ENCODE measurements around the gene MDM2. TPM values are rescaled to one million over a fixed set of nuclear protein-coding genes. Genes with fewer than 3 reads are reported as not detected.

The MDM2 gene
- polyA plus RNA-seq, 1 of the 3 experiments (the other 2 are of a cell fraction) = 21.5 TPM

DNA sequence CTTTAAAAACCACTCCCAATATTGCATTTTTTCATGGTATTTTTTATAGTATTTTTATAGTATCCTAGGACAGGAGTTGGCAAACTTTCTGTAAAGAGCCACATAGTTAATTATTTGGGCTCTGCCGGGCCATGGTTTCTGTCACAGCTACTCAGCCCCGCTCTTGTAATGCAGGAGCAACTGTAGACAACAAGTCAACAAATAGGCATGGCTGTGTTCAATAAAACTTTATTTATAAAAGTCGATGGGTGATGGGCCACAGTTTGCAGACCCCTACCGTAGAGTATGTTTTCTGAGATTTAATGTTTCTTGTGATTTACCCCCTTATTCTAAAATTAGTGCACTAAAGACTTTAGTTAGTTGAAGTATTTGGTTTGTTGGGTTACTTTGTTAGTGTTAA lies 25.5 kb downstream of the MDM2 start:
- WGBS (ENCODE audit: low lambda C conversion rate) = 98% methylated on average over 4 of the region's 4 CpGs
- no peaks in the 10 kb centered on the region for H3K9me3 ChIP-seq
- CTCF ChIA-PET = no interaction called here
- no peak overlapping the region for H3K4me2 ChIP-seq
- no peak overlapping the region for H3K9ac ChIP-seq
- H3F3A ChIP-seq (replicated peaks; ENCODE audit: insufficient read depth) = peaks cover 66% of the 10 kb centered on the region
- no peaks in the 10 kb centered on the region for H3K9me2 ChIP-seq
- no peak overlapping the region for H3K4me3 ChIP-seq (ENCODE audit: low read depth in 2 of 2, low read length in 1 of 2)
- no peak for DNase-seq
- peaks cover 71 to 94% of the 10 kb centered on the region in 2 experiments for H3K36me3 ChIP-seq (replicated peaks in 1 of 2; ENCODE audit: control insufficient read depth in 1 of 2, insufficient read depth in 2 of 2, low read length in 1 of 2)
- peaks cover 94% of the 10 kb centered on the region for H4K20me1 ChIP-seq (ENCODE audit: insufficient read depth)
- H3K4me1 ChIP-seq (ENCODE audit: control insufficient read depth in 1 of 2, insufficient read depth in 2 of 2, low read depth in 1 of 2, low read length in 1 of 2) = peaks cover 0 to 12% of the 10 kb centered on the region in 2 experiments; a peak in 2 of 4 replicates
- POLR2A ChIA-PET = no interaction called here
- TF ChIP-seq, protein P1, sequence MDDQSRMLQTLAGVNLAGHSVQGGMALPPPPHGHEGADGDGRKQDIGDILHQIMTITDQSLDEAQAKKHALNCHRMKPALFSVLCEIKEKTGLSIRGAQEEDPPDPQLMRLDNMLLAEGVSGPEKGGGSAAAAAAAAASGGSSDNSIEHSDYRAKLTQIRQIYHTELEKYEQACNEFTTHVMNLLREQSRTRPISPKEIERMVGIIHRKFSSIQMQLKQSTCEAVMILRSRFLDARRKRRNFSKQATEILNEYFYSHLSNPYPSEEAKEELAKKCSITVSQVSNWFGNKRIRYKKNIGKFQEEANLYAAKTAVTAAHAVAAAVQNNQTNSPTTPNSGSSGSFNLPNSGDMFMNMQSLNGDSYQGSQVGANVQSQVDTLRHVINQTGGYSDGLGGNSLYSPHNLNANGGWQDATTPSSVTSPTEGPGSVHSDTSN (IDR thresholded peaks at IDR 0.05) = no peak
- TF ChIP-seq POLR2AphosphoS5 (IDR thresholded peaks at IDR 0.05; ENCODE audit: low read depth, low read length) (peak; percentile 36; the same call in 1 of the 2 replicates), ELF1 (IDR thresholded peaks at IDR 0.05) (no peak), FOSL2 (IDR thresholded peaks at IDR 0.05; ENCODE audit: borderline replicate concordance, low read depth) (no peak), GATA2 (CRISPR knock-in tag; IDR thresholded peaks at IDR 0.05) (no peak), CHD2 (IDR thresholded peaks at IDR 0.05; ENCODE audit: low read length, partially characterized antibody) (no peak), RCOR1 (IDR thresholded peaks at IDR 0.05; ENCODE audit: low read length) (no peak)
- TF ChIP-seq, protein P2, sequence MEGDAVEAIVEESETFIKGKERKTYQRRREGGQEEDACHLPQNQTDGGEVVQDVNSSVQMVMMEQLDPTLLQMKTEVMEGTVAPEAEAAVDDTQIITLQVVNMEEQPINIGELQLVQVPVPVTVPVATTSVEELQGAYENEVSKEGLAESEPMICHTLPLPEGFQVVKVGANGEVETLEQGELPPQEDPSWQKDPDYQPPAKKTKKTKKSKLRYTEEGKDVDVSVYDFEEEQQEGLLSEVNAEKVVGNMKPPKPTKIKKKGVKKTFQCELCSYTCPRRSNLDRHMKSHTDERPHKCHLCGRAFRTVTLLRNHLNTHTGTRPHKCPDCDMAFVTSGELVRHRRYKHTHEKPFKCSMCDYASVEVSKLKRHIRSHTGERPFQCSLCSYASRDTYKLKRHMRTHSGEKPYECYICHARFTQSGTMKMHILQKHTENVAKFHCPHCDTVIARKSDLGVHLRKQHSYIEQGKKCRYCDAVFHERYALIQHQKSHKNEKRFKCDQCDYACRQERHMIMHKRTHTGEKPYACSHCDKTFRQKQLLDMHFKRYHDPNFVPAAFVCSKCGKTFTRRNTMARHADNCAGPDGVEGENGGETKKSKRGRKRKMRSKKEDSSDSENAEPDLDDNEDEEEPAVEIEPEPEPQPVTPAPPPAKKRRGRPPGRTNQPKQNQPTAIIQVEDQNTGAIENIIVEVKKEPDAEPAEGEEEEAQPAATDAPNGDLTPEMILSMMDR (IDR thresholded peaks at IDR 0.05) = no peak
- H3K27me3 ChIP-seq (ENCODE audit: insufficient read depth) = no peaks in the 10 kb centered on the region
- peaks cover 86% of the 10 kb centered on the region for H3K79me2 ChIP-seq (ENCODE audit: insufficient read depth)
- H3K27ac ChIP-seq (ENCODE audit: low read depth in 2 of 2, low read length in 1 of 2) = no peak overlapping the region
- H2AFZ ChIP-seq (ENCODE audit: low read depth) = no peak overlapping the region

DNA sequence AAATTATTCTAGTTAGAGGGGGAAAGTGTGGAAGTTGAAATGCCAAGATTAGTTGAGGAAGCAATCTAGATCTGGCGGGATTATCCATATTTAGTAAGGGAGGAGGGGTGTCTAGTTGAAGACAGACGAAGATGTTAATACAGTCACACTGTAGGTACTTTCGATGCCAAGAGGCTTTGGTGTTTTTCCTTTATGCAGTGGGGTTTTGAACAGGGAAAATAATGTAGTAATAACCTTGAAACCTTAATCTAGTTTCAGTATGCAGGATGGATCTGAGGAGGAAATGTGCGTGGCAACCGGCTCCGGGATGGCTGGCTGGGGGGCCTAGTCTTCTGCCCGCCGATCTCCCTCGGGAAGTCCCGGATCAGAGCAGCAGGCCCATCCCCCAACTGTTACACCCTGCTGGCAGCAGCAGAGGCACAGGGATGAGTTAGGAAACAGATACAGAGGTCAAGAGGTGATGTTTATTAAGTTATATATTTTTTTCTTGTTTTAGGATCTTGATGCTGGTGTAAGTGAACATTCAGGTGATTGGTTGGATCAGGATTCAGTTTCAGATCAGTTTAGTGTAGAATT lies 27.4 kb downstream of the MDM2 start:
- Histone ChIP-seq H3K4me2 (no peak overlapping the region), H3F3A (replicated peaks; ENCODE audit: insufficient read depth) (peaks cover 64% of the 10 kb centered on the region), H3K9ac (no peak overlapping the region), H3K27me3 (ENCODE audit: insufficient read depth) (no peaks in the 10 kb centered on the region), H3K4me1 (ENCODE audit: control insufficient read depth in 1 of 2, insufficient read depth in 2 of 2, low read depth in 1 of 2, low read length in 1 of 2) (peaks cover 0 to 12% of the 10 kb centered on the region in 2 experiments; a peak in 2 of 4 replicates), H2AFZ (ENCODE audit: low read depth) (no peak overlapping the region), H4K20me1 (ENCODE audit: insufficient read depth) (peaks cover 94% of the 10 kb centered on the region), H3K9me3 (no peaks in the 10 kb centered on the region), H3K79me2 (ENCODE audit: insufficient read depth) (peaks cover 83% of the 10 kb centered on the region), H3K4me3 (ENCODE audit: low read depth in 2 of 2, low read length in 1 of 2) (no peak overlapping the region), H3K36me3 (replicated peaks in 1 of 2; ENCODE audit: control insufficient read depth in 1 of 2, insufficient read depth in 2 of 2, low read length in 1 of 2) (peaks cover 74 to 91% of the 10 kb centered on the region in 2 experiments), H3K27ac (ENCODE audit: low read depth in 2 of 2, low read length in 1 of 2) (peak overlapping the region in 1 of 2 experiments; percentile 27; a peak in 2 of 4 replicates), H3K9me2 (no peaks in the 10 kb centered on the region)
- ChIA-PET CTCF (interaction anchor here (1.5 kb wide), 1 partner anchor 16 kb away, joined by 4 read pairs; no protein-coding TSS in a partner anchor), POLR2A (no interaction called here)
- no peak for DNase-seq
- 76% methylated on average over 9 of the region's 10 CpGs for WGBS (ENCODE audit: low lambda C conversion rate)
- TF ChIP-seq SIN3A (IDR thresholded peaks at IDR 0.05; ENCODE audit: borderline replicate concordance, low read depth, low read length) (no peak), FOSL2 (IDR thresholded peaks at IDR 0.05; ENCODE audit: borderline replicate concordance, low read depth) (no peak), MEF2A (IDR thresholded peaks at IDR 0.05; ENCODE audit: borderline replicate concordance, low read depth) (no peak), TEAD4 (IDR thresholded peaks at IDR 0.05; ENCODE audit: borderline replicate concordance, insufficient read depth) (no peak), SMC3 (IDR thresholded peaks at IDR 0.05; ENCODE audit: low read depth, low read length) (no peak), GABPA (IDR thresholded peaks at IDR 0.05; ENCODE audit: low read depth) (no peak), TAF1 (IDR thresholded peaks at IDR 0.05; ENCODE audit: borderline replicate concordance, low read depth, low read length) (no peak), NFIC (IDR thresholded peaks at IDR 0.05; ENCODE audit: borderline replicate concordance) (no peak), EP300 (IDR thresholded peaks at IDR 0.05; ENCODE audit: borderline replicate concordance in 1 of 2, low read depth in 1 of 2, low read length in 1 of 2) (no peak), YY1 (IDR thresholded peaks at IDR 0.05; ENCODE audit: low read depth) (no peak), POLR2AphosphoS5 (IDR thresholded peaks at IDR 0.05; ENCODE audit: low read depth, low read length) (no peak), JUND (IDR thresholded peaks at IDR 0.05) (no peak)
- TF ChIP-seq, protein P3, sequence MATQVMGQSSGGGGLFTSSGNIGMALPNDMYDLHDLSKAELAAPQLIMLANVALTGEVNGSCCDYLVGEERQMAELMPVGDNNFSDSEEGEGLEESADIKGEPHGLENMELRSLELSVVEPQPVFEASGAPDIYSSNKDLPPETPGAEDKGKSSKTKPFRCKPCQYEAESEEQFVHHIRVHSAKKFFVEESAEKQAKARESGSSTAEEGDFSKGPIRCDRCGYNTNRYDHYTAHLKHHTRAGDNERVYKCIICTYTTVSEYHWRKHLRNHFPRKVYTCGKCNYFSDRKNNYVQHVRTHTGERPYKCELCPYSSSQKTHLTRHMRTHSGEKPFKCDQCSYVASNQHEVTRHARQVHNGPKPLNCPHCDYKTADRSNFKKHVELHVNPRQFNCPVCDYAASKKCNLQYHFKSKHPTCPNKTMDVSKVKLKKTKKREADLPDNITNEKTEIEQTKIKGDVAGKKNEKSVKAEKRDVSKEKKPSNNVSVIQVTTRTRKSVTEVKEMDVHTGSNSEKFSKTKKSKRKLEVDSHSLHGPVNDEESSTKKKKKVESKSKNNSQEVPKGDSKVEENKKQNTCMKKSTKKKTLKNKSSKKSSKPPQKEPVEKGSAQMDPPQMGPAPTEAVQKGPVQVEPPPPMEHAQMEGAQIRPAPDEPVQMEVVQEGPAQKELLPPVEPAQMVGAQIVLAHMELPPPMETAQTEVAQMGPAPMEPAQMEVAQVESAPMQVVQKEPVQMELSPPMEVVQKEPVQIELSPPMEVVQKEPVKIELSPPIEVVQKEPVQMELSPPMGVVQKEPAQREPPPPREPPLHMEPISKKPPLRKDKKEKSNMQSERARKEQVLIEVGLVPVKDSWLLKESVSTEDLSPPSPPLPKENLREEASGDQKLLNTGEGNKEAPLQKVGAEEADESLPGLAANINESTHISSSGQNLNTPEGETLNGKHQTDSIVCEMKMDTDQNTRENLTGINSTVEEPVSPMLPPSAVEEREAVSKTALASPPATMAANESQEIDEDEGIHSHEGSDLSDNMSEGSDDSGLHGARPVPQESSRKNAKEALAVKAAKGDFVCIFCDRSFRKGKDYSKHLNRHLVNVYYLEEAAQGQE (IDR thresholded peaks at IDR 0.05; ENCODE audit: low read depth, low read length) = no peak
- TF ChIP-seq, protein P4, sequence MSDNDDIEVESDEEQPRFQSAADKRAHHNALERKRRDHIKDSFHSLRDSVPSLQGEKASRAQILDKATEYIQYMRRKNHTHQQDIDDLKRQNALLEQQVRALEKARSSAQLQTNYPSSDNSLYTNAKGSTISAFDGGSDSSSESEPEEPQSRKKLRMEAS (IDR thresholded peaks at IDR 0.05; ENCODE audit: low read depth) = no peak
- TF ChIP-seq, protein P5, sequence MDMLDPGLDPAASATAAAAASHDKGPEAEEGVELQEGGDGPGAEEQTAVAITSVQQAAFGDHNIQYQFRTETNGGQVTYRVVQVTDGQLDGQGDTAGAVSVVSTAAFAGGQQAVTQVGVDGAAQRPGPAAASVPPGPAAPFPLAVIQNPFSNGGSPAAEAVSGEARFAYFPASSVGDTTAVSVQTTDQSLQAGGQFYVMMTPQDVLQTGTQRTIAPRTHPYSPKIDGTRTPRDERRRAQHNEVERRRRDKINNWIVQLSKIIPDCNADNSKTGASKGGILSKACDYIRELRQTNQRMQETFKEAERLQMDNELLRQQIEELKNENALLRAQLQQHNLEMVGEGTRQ (IDR thresholded peaks at IDR 0.05; ENCODE audit: borderline replicate concordance, low read depth, low read length) = no peak

Data from SK-N-SH (cell line).